ENCODE results near the gene RNF112.
"Not testable (repeated sequence)": the region's sequence is repeated elsewhere in the genome, so short reads cannot be mapped to it uniquely, and the experiment has no call there.

The RNF112 gene

GRCh38 chr17:19412984-19413383 lies 2.0 kb downstream of the RNF112 start:
- no peak for DNase-seq (ENCODE audit: low read depth in 3 of 3)

DNA sequence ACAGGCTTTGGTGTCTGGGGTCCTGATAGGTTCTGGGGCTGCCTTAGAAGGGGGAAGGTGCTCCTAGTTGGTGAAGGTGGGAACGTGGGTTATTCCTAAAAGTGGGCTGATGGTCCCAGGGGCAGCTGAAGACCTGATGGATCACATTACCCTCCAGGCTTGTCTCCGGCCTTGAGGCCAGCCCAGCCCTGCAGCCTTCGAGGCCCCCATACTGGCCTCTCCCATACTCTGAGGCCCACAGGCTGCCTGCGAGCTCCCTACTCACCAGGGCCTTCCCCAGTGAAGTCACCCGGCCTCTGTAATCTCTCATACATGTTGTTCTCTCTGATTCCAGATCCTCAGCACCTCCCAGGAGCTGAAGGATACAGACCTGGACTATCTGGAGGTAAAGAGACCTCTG lies 2.7 kb downstream of the RNF112 start:
- DNase-seq (ENCODE audit: low read depth in 3 of 3), result no peak

DNA sequence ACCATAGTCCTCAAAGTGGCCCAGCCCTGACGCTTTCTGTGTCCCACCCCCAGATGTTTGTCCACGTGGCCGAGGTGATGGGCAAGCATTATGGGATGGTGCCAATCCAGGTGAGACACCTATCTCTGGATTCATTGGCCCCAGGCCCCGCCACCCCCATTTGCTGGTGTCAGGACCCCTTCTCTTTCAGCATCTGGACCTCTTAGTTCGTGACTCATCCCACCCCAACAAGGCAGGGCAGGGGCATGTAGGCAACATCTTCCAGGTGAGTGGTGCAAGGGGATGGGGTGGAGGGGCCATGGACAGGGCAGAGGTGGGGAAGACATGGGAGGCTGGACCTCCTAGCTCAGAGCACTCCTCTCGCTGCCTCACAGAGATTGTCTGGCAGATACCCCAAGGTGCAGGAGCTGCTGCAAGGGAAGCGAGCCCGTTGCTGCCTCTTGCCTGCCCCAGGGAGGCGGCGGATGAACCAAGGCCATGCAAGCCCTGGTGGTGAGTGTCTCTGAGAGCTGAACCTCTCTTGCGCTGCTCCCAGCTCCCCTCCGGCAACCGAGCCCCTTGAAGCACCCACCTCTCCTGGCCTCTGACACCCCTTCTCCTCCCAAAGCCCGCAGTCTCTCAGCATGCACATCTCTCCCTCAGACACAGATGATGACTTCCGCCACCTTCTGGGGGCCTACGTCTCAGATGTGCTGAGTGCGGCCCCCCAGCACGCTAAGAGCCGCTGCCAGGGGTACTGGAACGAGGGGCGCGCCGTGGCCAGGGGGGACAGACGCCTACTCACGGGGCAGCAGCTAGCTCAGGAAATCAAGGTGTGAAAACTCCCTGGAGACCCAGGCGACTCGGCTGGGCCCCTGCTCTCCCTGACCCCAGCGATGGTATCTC lies 3.6 kb downstream of the RNF112 start:
- no peak for DNase-seq (ENCODE audit: low read depth in 3 of 3)

DNA sequence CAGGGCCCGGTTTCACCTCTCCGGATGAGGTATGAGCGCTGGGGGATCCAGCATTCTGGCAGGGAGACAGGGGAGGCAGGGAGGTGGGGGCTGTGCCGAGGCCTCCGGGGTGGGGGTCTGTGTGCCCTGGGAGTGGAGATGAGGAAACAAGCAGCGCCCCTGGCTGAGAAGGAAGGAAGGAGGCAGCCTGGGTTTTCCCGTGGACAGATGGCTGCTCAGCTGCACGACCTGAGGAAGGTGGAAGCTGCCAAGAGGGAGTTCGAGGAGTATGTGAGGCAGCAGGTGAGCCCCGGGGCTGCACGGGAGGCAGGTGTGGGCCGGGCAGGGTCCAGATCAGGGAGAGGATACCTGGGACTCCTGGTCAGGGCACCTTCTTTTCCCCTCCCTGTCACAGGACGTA lies 4.3 kb downstream of the RNF112 start:
- no peak for DNase-seq (ENCODE audit: low read depth in 3 of 3)

DNA sequence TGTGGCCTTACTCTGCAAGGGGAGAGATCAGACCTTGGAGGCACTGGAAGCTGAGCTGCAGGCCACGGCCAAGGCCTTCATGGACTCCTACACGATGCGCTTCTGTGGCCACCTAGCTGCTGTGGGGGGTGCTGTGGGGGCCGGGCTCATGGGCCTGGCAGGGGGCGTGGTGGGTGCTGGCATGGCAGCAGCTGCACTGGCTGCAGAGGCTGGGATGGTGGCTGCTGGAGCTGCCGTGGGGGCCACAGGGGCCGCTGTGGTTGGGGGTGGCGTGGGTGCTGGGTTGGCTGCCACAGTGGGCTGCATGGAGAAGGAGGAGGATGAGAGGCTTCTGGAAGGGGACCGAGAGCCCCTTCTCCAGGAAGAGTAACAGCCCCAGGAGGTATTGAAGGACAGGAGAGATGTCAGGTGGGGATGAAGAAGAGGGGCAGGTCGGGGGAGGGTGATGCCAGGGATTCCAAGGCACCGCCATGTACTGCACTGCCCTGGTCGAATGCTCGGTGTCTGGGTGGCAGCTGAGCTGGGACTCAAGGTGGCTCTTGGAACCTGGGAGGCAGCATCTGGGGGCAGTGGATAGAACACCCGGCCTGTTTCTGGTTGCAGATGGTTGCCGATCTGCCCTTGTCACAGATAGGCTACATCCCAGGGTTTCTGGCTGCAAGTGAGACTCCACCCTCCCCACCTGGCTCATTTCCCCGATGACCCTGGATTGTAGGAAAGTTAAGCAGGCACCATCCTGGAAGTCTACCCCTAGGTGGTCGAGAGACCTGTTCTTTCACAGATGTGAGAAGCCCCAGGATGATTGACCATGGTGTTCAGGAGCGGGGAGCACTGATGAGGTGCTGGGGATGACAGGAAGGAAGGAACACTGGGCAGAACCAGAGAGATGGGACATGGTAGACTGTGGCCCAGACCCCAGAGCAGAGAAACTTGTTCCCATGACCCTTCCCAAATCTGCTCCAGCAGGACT lies 5.1 kb downstream of the RNF112 start:
- DNase-seq (ENCODE audit: low read depth in 3 of 3), result no peak

DNA sequence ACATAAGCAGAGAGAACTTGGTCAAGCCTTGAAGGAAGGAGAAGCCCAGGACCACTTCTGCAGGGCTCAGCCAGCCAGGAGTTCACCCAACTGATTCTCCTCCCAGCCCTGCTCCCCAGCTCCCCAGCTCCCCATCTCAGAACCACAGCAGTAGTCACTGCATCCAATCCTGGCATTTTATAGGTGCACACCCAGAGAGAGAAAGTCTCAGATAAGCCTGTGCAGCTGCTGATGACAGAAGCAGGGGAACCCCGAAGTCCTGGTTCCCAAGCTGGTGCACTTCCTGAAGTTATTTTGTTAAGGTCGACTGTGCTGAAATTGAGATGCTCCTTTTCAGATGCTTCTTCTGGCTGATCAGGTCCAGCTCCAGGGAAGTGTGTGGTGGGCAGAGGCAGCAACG lies 6.6 kb downstream of the RNF112 start:
- no peak for DNase-seq (ENCODE audit: low read depth in 3 of 3)

GRCh38 chr17:19418251-19418992 lies 7.4 kb downstream of the RNF112 start:
- DNase-seq (ENCODE audit: low read depth in 3 of 3), result no peak

DNA sequence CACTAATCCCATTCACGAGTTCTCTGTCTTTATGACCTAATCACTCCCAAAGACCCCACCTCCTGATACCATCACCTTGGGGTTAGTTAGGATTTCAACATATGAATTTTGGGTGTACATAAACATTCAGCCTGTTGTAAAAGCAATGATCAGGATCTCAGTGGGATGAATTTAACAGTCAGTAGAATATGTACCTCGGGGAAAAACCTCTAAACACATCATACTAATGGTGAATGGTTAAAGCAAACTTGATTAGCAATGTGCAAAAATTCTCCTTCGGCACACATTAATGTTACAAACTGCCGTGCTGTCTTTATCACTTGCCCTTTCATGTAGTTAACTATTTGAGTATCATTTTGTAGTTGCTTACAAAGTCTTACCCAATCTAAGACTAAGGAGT lies 10.2 kb downstream of the RNF112 start:
- no peak for DNase-seq (ENCODE audit: low read depth in 3 of 3)

DNA sequence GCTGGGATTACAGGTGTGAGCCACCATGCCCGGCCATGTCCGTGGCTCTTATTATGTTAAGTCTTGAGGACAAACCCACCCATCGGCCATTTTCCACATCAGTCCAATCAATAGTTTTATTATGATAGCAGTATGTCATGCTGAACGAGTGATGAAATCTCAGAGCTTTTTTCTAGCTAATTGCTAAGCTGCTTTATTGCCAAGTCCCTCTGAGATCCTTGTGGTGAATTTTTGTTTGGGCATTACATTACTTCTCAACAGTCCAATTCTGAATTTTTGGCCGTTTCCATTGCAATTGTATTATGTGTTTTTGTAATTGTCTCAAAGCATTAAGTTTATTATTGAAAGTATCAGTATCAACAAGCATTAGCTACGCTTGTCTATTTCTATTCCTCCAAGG lies 10.9 kb downstream of the RNF112 start:
- no peak for DNase-seq (ENCODE audit: low read depth in 3 of 3)

GRCh38 chr17:19424934-19425868 lies 14.2 kb downstream of the RNF112 start:
- DNase-seq (ENCODE audit: low read depth in 3 of 3), result no peak

- DNase-seq (ENCODE audit: low read depth in 3 of 3), result no peak
Measured at GRCh38 chr17:19426631-19427030, 15.6 kb downstream of the RNF112 start.

- no peak for DNase-seq (ENCODE audit: low read depth in 3 of 3)
Measured at GRCh38 chr17:19431691-19432090, 20.7 kb downstream of the RNF112 start.

DNA sequence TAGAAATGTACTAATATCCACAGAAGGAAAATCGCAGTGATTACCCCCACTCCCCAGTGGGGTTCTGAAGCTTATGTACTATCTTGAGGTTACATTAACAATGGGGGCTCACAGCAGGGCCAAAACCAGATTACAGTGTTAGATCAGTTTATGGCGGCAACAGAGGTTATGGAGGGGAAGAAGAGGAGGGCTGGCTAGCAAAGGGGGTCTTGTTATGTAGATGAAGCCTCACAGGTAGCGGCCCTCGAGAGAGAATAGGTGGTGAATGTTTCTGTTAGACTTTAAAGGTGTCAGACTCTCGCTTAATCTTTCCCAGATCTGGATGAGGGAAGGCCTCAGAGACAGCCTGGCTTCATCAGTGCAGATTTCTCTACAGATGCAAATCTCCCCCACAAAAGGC lies 22.2 kb downstream of the RNF112 start:
- DNase-seq (ENCODE audit: low read depth in 3 of 3), result no peak

DNA sequence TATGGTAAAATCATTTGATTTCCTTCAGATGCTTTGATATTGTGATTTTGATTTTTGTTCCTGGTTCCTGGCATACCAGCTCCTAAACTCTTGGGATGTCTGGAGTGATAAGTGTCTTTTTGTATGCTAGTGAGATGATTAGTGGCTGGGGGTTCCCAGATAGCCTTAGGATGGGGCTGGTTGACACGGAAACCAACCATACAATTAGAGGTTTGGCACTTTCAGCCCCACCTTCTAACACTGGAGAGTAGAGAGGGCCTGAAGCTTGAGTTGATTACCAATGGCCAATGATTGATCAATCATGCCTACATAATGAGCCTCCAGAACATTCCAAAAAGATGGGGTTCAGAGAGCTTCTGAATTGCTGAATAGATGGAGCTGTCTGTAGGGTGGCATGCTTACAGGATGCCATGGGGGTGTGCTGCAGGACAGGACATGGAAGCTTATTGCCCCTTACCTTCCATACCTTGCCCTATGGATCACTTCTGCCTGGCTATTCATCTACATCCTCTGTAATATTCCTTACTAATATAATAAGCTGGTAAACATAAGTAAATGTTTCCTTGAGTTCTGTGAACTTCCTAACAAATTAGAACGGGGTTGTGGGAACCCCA lies 22.8 kb downstream of the RNF112 start:
- DNase-seq (ENCODE audit: low read depth in 3 of 3), result no peak

DNA sequence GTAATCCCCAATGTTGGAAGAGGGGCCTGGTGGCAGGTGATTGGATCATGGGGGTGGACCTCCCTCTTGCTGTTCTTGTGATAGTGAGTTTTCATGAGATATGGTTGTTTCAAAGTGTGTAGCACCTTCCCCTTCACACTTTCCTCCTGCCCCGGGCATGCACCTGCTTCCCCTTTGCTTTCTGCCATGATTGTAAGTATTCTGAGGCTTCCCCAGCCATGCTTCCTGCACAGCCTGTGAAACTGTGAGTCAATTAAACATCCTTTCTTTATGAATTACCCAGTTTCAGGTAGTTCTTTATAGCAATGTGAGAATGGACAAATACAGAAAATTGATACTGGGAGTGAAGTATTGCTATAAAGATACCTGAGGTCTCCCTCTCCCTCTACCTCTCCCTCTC lies 29.4 kb downstream of the RNF112 start:
- peak in 1 of 3 experiments; percentile 7 for DNase-seq (ENCODE audit: low read depth in 3 of 3)

- DNase-seq (ENCODE audit: low read depth in 3 of 3), result not testable (repeated sequence)
Measured at GRCh38 chr17:19441288-19441687, 30.3 kb downstream of the RNF112 start.

DNA sequence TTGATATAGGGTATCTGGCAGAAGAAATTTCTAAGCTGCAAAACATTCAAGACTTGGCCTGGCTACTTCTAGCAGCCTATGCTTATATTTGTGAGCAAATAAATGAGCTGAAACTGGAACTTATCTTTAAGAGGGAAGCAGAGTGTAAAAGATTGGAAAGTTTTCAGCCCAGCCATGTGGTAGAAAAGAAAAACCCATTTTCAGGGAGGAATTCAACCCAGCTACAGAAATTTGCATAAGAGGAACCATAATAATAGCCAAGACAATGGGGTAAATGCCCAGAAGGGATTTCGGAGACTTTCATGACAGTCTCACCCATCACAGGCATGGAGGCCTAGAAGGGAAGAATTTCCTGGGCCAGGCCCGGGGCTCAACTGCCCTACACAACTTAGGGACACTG lies 31.7 kb downstream of the RNF112 start:
- DNase-seq (ENCODE audit: low read depth in 3 of 3), result no peak

DNA sequence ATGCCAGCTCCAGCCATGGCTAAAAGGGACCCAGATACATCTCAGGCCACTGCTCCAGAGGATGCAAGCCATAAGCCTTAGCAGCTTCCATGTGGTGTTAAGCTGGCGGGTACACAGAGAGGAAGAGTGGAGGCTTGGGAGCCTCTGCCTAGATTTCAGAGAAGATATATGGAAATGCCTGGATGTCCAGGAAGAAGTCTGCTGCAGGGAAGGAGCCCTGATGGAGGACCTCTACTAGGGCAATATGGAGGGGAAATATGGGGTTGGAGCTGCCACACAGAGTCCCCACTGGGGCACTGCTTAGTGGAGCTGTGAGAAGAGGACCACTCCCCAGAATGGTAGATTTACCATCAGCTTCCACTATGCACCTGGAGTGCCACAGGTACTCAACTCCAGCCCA lies 32.1 kb downstream of the RNF112 start:
- no peak for DNase-seq (ENCODE audit: low read depth in 3 of 3)

- DNase-seq (ENCODE audit: low read depth in 3 of 3), result no peak
Measured at GRCh38 chr17:19445105-19445504, 34.1 kb downstream of the RNF112 start.

GRCh38 chr17:19446577-19446976 lies 35.5 kb downstream of the RNF112 start:
- DNase-seq (ENCODE audit: low read depth in 3 of 3), result not testable (repeated sequence)

Data from stimulated activated CD4-positive, alpha-beta T cell treated with anti-CD3 and anti-CD28 coated beads, TNF-alpha, amount 100 ng/mL, for 24 hours (primary cell).